Thoracic aorta (tissue), 2 donors: ENCODE data around the gene DCDC1. TPM values are rescaled to one million over a fixed set of nuclear protein-coding genes. Genes with fewer than 3 reads are reported as not detected.

Source experiments
- ATAC-seq: fragments of 150-250 bp; one replicate; pipeline ENCODE4 v1.8.0; 2017; ENCODE audit warnings: low read depth; ENCODE audit not compliant: insufficient number of reproducible peaks, low FRiP score
- DNase-seq: peaks from one replicate; pipeline ENCODE4 v3.0.0-alpha.2; 2020; ENCODE audit warnings: low spot score
- H3K27ac ChIP-seq, 2 donors: fragments of 200-600 bp; sonication (generic); 1 replicate in 1 of 2; 2 replicates in 1 of 2; pipeline ENCODE4 v1.5.1; 2016; ENCODE audit warnings: mild to moderate bottlenecking in 2 of 2, moderate library complexity in 2 of 2
- H3K27me3 ChIP-seq: fragments of 200-600 bp; sonication (generic); replicated peaks from 2 replicates; pipeline ENCODE4 v1.6.0; 2016; ENCODE audit warnings: mild to moderate bottlenecking; ENCODE audit not compliant: insufficient read depth
- H3K36me3 ChIP-seq: fragments of 200-600 bp; sonication (generic); one replicate; pipeline ENCODE4 v1.5.1; 2016
- H3K4me1 ChIP-seq, 2 donors: fragments of 200-600 bp; sonication (generic); 1 replicate in 1 of 2; 2 replicates in 1 of 2; pipeline versions ENCODE4 v1.5.1 to v1.6.0; 2016; ENCODE audit warnings: low read depth in 2 of 2, mild to moderate bottlenecking in 1 of 2; ENCODE audit not compliant: control insufficient read depth in 1 of 2
- H3K4me3 ChIP-seq: fragments of 200-600 bp; sonication (generic); 2 replicates; pipeline ENCODE4 v1.5.1; 2016; ENCODE audit warnings: mild to moderate bottlenecking
- H3K9me3 ChIP-seq: fragments of 200-600 bp; sonication (generic); 2 replicates; pipeline ENCODE4 v1.5.1; 2016
- CTCF ChIP-seq: fragments of 200-600 bp; sonication (generic); IDR thresholded peaks from one replicate; pipeline ENCODE4 v1.5.1; 2019; ENCODE audit warnings: antibody characterized with exemption
- total RNA-seq, 2 donors: library from RNA; depleted of rRNA; stranded (reverse); fragments of >200 nt; gene quantifications; one replicate each; pipeline versions ENCODE4 v1.1.0 to v1.2.3, GENCODE V29; 2016

The DCDC1 gene
- total RNA-seq, 2 donors from 2014 or later: not detected

DNA sequence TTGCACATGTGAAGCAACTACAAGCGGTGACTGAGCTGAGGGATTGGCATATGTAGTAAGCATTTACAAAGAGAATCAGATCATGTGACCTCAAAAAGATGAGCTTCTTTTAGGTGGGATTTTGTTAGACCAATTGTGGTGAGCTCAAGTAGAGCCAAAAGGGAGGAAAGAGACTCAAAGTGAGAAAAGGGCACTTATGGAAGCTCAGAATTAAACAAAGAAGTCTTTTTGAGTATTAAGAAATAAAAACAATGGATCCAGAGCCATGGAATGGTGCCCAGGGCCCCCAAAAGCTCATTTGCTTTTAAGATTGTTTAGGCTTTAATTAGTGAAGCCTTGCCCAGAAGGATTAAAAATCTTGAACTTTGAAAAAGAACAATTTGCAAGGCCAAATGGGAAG lies 536.7 kb downstream of the DCDC1 start:
- Histone ChIP-seq H3K36me3 (no peaks in the 10 kb centered on the region), H3K9me3 (no peaks in the 10 kb centered on the region), H3K27ac (no peak overlapping the region), H3K4me1 (peaks cover 10 to 40% of the 10 kb centered on the region in 2 donors), H3K4me3 (no peak overlapping the region), H3K27me3 (no peaks in the 10 kb centered on the region)
- ATAC-seq (no peak), DNase-seq (no peak)
- no peak for TF ChIP-seq CTCF

DNA sequence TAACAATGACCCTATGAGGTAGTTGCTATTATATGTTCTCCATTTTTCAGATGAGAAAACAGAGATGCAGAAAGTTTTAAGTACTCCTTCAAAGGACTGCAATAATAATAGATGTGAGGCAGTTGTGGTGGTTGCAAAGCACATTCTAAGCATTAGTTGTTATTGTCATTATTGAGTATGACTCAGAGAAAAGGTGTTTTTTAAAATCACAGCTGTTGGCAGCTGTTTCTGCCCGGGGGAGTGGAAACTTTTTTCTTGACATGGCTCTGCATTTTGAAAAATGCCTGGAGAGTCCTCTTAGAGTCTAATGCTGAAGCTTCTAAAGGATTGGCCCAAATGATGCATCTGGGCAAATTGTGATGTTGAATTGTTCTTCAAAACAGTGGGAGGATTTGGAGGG lies 538.9 kb downstream of the DCDC1 start:
- Histone ChIP-seq H3K4me3 (no peak overlapping the region), H3K27me3 (no peaks in the 10 kb centered on the region), H3K4me1 (peaks cover 19 to 62% of the 10 kb centered on the region in 2 donors), H3K27ac (peak overlapping the region; percentile 22 to 44), H3K9me3 (no peaks in the 10 kb centered on the region), H3K36me3 (no peaks in the 10 kb centered on the region)
- TF ChIP-seq CTCF: no peak
- DNase-seq (no peak), ATAC-seq (no peak)

DNA sequence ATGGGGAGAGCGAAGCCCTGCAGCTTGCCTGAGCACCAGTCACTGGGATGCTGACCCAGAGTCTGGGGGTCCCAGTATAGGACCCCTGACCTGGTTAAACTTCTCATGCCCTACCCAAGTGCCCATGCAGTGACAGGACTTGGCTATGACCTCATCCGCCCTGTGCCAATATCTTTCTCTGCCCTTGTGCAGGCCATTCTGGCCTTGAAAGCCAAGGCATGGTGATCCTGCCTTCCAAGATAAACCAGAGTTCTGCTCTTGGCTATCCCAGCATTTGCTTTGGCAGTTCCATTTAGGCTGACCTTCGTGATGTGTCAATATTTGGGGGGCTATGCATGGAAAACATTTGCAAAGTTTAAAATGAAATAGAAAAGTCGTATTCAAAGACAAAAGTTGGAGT lies 542.6 kb downstream of the DCDC1 start:
- H3K4me1 ChIP-seq: peaks cover 19 to 52% of the 10 kb centered on the region in 2 donors
- peak overlapping the region; percentile 50 to 62 for H3K27ac ChIP-seq
- no peak overlapping the region for H3K4me3 ChIP-seq
- no peaks in the 10 kb centered on the region for H3K36me3 ChIP-seq
- TF ChIP-seq CTCF: no peak
- no peaks in the 10 kb centered on the region for H3K9me3 ChIP-seq
- H3K27me3 ChIP-seq: no peaks in the 10 kb centered on the region
- DNase-seq: no peak
- ATAC-seq: no peak

GRCh38 chr11:30825723-30826122 lies 543.8 kb downstream of the DCDC1 start:
- DNase-seq (no peak), ATAC-seq (no peak)
- H3K36me3 ChIP-seq: no peaks in the 10 kb centered on the region
- peaks cover 13 to 50% of the 10 kb centered on the region in 2 donors for H3K4me1 ChIP-seq
- H3K4me3 ChIP-seq: no peak overlapping the region
- peak overlapping the region; percentile 50 to 62 for H3K27ac ChIP-seq
- TF ChIP-seq CTCF: no peak
- H3K27me3 ChIP-seq: no peaks in the 10 kb centered on the region
- no peaks in the 10 kb centered on the region for H3K9me3 ChIP-seq

- peaks cover 9 to 60% of the 10 kb centered on the region in 2 donors for H3K4me1 ChIP-seq
- no peak for DNase-seq
- TF ChIP-seq CTCF: no peak
- no peak overlapping the region for H3K27ac ChIP-seq
- no peaks in the 10 kb centered on the region for H3K27me3 ChIP-seq
- H3K9me3 ChIP-seq: no peaks in the 10 kb centered on the region
- H3K4me3 ChIP-seq: no peak overlapping the region
- H3K36me3 ChIP-seq: no peaks in the 10 kb centered on the region
- ATAC-seq: no peak
These were observed 546.4 kb downstream of the DCDC1 start for GRCh38 chr11:30823119-30823518.
